Renal cortex interstitium (tissue), 11 donors: ENCODE data around the gene PTMA. TPM values are rescaled to one million over a fixed set of nuclear protein-coding genes. Genes with fewer than 3 reads are reported as not detected.
"Not testable (repeated sequence)": the region's sequence is repeated elsewhere in the genome, so short reads cannot be mapped to it uniquely, and the experiment has no call there.

Experiments
- DNase-seq, 11 donors: peaks; one replicate each; pipeline ENCODE4 v3.0.0-alpha.2; 2013; ENCODE audit warnings: low read depth in 9 of 11, low spot score in 4 of 11; ENCODE audit errors: extremely low read depth in 1 of 11
- polyA plus RNA-seq, 3 donors: library from polyadenylated mRNA; unstranded; fragments of 120-200 nt; gene quantifications; one replicate each; pipeline ENCODE4 v1.2.1, GENCODE V29; 2013; ENCODE audit not compliant: insufficient read length in 3 of 3

The PTMA gene
- polyA plus RNA-seq, 3 donors = 2,063 to 2,308 (median 2,262) TPM

DNA sequence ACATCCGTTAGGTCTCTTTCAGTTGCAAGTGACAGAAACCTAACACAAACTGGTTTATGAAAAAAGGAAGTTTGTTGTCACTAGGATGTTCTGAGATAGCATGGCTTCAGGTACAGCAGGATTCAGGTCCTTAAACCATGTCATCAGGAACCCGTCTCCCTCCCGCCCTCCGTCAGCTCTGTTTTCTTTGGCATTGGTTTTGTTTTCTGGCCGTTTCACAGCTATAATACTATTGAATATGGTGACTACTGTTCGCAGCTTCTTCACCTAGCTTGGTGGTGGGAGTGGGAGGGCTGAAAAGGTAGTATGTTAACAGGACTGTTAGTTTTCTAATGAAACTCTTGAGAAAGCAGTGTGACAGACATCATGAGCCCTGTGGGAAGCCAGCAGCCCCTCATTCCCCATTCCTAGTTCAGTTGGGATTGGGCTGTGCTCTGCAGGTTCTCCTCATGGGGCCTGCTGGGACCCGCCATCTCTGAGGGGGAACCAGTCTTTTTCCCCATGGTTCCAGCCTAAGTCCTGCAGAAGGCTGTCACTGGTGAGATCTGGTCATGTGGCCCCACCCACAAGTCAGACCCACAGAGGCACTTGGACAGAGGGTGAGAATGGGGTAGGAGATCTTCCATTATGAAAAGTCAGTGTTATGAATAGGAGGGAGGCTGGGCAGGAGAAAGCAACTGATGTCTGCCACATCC lies 12.1 kb downstream of the PTMA start:
- DNase-seq = no peak

GRCh38 chr2:231720987-231721966 lies 13.0 kb downstream of the PTMA start:
- no peak for DNase-seq

GRCh38 chr2:231722721-231723307 lies 14.5 kb downstream of the PTMA start:
- DNase-seq = no peak

GRCh38 chr2:231725476-231725875 lies 17.2 kb downstream of the PTMA start:
- DNase-seq = no peak

DNA sequence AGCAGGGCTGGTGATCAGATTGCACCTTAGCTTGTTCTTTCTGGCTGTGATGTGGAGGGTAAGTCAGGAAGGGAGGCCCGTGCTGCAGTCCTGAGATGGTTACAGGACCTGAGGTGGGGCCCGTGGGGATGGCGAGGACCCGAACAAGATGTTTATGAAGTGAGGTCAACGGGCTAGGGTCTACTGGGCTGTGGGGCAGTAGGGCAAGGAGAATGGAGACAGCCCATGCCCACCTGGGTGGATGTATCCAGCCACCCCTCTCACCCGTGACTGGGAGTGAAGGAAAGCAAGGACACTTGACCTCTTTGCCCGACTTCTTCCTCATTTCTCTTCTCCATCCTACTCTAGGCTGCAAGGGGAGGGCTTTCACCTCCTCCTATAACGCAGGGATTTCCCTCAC lies 18.0 kb downstream of the PTMA start:
- DNase-seq = no peak

- no peak for DNase-seq
Measured at GRCh38 chr2:231727621-231728020, 19.3 kb downstream of the PTMA start.

DNA sequence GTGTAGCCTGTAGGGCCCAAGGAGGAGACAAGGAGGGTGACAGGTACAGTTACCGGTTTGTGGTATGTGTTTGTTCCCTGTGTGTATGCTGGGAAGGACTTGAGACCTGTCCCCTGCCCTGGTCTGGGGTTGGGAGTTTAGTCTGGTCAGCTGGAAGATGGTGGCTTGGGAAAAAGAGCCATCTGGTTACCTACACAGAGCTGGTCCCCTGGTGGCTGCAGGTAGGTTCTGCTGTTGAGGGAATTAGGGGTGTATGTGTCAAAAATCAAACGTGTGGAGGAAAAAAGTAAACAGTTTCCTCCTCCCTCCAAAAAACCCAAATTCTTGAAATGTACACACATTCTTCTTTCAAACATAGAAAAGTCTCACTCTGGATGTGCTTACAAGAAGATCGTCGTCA lies 24.3 kb downstream of the PTMA start:
- no peak for DNase-seq

DNA sequence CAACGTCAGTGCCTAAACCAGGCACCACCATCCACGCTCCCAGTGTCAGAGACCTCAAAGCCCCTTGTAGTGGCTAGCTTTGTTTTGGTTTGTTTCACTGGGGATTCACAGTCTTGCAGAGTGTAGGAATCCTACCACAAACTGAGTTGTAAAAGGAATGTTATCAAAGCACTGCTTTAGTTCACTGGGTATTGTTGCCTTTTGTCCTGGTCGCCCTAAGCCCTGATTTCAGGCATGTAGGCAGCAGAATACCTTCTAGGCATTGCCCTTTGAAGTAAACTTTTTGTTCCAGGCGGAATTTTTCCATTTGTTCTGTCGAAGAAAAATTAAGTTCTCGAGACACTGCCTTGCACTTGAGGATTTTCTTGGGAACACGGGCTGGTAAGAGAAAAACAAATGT lies 29.4 kb downstream of the PTMA start:
- DNase-seq = no peak

GRCh38 chr2:231743376-231744116 lies 35.2 kb downstream of the PTMA start:
- no peak for DNase-seq

- no peak for DNase-seq
Measured at GRCh38 chr2:231745303-231746038, 37.1 kb downstream of the PTMA start.

DNA sequence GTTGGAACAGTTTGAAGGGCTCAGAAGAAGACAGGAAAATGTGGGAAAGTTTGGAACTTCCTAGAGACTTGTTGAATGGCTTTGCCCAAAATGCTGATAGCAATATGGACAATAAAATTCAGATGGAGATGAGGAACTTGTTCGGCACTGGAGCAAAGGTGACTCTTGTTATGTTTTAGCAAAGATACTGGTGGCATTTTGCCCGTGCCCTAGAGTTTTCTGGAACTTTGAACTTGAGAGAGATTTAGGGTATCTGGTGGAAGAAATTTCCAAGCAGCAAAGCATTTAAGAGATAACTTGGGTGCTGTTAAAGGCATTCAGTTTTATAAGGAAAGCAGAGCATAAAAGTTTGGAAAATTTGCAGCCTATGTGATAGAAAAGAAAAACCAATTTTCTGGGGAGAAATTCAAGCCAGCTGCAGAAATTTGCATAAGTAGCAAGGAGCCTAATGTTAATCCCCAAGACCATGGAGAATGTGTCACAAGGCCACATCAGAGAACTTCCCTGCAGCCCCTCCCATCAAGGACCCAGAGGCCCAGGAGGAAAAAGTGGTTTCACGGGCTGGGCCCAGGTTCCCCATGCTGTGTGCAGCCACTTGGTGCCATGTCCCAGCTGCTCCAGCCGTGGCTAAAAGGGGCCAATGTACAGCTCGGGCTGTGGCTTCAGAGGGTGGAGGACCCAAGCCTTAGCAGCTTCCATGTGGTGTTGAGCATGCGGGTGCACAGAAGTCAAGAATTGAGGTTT lies 40.0 kb downstream of the PTMA start:
- DNase-seq = not testable (repeated sequence)

DNA sequence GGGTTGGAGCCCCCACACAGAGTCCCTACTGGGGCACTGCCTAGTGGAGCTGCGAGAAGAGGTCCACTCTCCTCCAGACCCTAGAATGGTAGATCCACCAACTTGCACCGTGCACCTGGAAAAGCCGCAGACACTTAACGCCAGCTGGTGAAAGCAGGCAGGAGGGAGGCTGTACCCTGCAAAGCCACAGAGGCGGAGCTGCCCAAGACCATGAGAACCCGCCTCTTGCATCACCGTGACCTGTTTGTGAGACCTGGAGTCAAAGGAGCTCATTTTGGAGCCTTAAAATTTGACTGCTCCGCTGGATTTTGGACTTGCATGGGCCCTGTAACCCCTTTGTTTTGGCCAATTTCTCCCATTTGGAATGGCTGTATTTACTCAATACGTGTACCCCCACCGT lies 40.7 kb downstream of the PTMA start:
- not testable (repeated sequence) for DNase-seq

- DNase-seq = no peak
Measured at GRCh38 chr2:231751042-231751815, 42.9 kb downstream of the PTMA start.

DNA sequence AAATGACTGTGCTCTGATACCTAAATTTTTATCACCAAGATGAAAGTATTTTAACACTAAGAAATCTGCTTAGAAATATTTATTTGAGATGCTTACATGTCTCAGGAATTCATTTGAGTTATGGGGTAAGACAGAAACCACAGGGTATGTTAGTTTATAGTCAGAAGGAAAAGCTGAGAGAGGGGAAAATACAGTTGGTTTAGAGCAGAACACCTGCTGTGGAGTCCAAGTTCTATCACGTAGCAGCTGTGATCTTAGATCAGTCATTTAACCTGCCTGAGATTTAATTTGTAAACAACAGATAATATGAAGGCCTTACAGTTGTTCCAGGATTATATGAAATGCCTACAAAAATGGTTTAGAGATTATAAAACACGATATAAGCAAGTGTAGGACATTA lies 43.7 kb downstream of the PTMA start:
- DNase-seq = no peak

GRCh38 chr2:231761735-231762134 lies 53.4 kb downstream of the PTMA start:
- no peak for DNase-seq
